T-helper 1 cell (primary cell): Measurements from ENCODE around the gene FRYL.
"Not testable (repeated sequence)": the region's sequence is repeated elsewhere in the genome, so short reads cannot be mapped to it uniquely, and the experiment has no call there.

Experiments
- DNase-seq, 5 donors: peaks; one replicate each; pipeline ENCODE4 v3.0.0-alpha.2; 2012 to 2020
- total RNA-seq, 4 donors: gene quantifications; one replicate each; lab custom pipeline; 2026; lab: John Stamatoyannopoulos, UW

Gene FRYL
- total RNA-seq, result 213 to 303 (median 249) reads per million in 4 donors

GRCh38 chr4:48779998-48780864, at the start of gene FRYL:
FRYL (minus strand) TSS chr4:48780279; CDS start chr4:48634410, 145,869 bp downstream.
- peak; percentile 96 to 99 (median 97) for DNase-seq

GRCh38 chr4:48827622-48828021, 47.5 kb upstream of the FRYL start:
- no peak for DNase-seq

DNA sequence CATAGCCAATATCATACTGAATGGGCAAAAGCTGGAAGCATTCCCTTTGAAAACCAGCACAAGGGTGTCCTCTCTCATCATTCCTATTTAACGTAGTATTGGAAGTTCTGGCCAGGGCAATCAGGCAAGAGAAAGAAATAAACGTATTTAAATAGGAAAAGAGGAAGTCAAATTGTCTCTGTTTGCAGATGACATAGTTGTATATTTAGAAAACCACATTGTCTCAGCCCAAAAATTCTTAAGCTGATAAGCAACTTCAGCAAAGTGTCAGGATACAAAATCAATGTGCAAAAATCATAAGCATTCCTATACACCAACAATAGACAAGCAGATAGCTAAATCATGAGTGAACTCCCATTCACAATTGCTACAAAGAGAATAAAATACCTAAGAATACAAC, 41.4 kb upstream of the FRYL start:
- not testable (repeated sequence) for DNase-seq

- no peak for DNase-seq
These were observed 36.9 kb upstream of the FRYL start for GRCh38 chr4:48816971-48817370.

DNA sequence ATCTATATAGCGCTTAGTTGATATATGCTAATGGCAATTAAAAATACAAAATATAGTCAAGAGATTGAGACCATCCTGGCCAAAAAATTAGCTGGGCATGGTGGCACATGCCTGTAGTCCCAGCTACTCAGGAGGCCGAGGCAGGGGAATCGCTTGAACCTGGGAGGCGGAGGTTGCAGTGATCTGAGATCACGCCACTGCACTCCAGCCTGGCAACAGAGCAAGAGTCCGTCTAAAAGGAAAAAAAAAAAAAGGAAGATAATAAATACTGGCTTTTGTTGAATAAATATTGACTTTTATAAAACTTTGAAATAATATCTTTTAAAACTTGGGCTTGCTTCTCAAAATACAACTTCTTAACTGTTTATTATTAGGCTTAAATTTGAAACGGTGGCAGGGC, 36.2 kb upstream of the FRYL start:
- not testable (repeated sequence) for DNase-seq

DNA sequence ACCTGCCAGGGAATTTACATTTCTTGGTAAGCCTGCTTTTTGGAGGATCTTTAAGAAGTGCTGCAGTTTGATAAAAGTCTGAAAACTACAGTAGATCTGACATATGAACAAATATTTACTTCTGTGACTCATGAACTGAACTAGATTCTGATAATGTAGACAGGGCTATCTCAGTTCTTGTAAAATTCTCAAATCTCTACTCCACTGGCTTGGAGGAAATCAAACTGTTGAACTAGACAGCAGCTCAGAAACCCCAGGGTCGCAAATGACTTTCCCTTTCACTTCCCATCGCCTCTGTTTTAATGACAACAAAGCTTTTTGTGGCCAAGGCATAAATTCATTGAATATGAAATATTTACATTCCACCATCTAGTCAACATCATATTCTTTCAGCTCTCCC, 35.4 kb upstream of the FRYL start:
- no peak for DNase-seq

- DNase-seq, result no peak
These were observed 33.9 kb upstream of the FRYL start for GRCh38 chr4:48813964-48814363.

DNA sequence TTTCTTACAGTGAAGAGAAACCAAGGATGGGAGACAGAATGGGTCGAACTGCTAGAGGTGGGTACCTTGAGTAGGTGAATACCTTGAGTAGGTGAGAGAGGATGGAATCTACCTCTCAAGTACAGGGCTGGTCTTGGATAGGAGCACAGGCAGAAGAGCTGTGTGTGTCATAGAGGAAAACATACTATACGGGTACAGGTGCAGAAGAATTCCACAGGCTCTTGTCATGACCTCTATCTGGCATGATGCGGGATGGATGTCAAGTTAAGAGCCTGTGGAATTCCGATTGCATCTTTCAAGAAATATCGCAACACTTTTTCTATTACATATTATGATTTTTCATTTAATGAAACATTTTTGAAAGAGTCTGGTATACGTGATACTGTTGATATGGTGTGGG, 32.8 kb upstream of the FRYL start:
- DNase-seq, result no peak

DNA sequence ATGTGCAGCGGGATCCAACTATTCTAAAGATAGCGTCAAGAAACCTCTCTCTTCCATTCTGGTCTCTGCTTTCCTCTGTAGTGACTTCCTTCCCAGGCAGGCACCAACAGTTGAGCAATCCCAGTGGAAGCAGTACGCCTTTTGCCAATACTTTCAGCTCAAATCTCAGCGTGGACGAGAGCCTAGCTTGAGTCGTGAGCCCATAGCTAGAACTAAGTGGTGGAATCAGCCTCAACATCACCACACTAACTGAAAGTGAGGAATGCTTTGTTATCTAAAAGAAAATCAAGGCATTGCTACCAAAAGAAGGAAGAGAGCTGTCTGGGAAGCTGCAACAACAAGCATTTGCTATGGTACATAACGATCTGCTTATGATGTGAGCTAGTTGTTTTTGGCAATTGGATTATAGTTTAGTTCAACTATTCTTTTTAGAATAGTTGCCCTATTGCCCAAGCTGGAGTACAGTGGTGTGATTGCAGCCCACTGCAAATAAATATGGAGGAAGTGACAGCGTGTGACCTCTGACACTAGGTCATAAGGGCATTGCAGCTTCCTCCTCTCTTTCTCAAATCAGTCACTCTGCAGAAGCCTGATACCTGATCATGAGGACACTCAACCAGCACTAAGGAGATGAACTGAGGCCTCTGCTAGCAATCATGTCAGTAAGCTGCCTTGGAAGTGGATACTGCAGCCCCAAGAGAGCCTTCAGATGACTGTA, 24.7 kb upstream of the FRYL start:
- DNase-seq, result no peak

GRCh38 chr4:48801016-48801715, 21.1 kb upstream of the FRYL start:
- no peak for DNase-seq

- not testable (repeated sequence) for DNase-seq
These were observed 20.1 kb upstream of the FRYL start for GRCh38 chr4:48800155-48800554.

DNA sequence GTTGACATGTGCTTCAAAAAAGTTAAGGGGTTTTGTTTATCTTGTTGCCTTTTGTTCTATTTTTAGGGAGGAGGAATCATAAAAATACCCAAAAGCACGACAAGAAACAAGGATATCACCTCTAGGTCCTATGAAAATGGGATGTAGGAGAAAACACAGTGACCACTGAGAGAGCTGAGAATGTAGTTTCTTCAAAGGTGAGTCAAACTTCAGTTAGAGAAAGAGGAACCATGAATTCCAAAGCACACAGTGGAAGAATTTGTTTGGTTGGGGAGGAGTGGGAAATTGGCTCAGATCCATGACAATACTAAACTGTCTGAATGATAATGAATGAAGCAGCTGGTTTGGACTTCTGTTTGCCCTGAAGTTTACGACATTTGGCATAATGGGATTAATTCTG, 19.1 kb upstream of the FRYL start:
- DNase-seq, result no peak

DNA sequence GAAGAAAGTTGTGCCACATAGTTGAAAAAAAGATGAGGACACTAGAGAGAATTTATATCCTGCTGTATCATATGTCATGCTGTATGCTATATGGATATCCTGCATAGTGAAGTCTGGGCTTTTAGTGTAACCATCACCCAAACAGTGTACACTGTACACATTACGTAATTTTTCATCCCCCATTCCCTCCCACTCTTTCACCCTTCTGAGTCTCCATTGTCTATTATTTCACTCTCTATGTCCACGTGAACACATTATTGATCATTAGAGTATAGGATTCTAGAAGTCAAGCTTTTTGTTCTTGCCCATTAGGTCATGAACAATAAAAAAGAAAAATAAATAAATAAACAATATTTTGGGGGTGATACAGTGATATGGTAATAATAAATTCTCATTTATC, 18.0 kb upstream of the FRYL start:
- no peak for DNase-seq

DNA sequence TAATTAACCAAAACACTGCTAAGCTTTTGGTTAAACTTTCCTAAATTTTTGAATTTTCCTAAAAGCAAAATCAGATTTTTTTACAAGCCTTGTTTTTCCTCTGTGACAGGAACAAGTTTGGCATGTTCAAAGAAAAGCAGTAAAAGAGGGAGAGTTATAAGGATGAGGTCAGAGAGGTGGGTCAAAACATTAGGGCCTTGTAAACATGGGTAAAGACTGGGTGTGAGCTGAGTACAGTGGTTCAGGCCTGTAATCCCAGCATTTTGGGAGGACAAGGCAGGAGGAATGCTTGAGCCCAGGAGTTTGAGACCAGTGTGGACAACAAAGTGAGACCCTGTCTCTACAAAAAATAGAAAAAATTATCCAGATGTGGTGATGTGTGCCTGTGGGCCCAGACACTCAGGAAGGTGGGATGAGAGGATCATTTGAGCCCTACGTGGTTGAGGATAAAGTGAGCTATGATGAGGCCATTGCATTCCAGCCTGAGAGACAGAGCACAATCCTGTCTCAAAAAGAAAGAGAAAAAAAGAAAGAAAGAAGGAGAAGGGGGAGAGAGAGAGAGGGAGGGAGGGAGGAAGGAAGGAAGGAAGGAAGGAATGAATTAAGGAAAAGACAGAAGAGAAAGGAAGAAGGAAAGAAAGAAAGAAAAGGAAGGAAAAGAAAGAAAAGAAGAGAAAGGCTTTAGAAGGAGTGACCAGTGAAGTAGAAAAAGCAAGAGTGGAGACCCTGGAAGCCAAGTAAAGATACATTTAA, 17.0 kb upstream of the FRYL start:
- no peak for DNase-seq

- DNase-seq, result no peak
These were observed 16.3 kb upstream of the FRYL start for GRCh38 chr4:48796191-48796926.

DNA sequence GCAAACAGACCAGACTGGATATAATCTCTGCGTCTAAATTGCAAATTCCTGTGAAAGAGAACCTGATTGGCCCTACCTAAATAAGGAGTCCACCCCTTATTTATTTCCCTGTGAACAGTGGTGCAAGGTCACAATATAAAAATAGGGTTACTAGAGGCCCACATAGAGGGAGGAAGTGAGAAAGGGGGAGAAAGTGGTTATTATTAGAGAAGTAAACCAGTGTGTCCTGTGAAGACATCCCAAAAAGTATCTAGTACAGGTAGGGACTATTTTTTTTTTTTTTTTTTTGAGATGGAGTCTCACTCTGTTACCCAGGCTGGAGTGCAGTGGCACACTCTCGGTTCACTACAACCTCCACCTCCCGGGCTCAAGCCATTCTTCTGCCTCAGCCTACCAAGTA, 15.0 kb upstream of the FRYL start:
- DNase-seq, result no peak

DNA sequence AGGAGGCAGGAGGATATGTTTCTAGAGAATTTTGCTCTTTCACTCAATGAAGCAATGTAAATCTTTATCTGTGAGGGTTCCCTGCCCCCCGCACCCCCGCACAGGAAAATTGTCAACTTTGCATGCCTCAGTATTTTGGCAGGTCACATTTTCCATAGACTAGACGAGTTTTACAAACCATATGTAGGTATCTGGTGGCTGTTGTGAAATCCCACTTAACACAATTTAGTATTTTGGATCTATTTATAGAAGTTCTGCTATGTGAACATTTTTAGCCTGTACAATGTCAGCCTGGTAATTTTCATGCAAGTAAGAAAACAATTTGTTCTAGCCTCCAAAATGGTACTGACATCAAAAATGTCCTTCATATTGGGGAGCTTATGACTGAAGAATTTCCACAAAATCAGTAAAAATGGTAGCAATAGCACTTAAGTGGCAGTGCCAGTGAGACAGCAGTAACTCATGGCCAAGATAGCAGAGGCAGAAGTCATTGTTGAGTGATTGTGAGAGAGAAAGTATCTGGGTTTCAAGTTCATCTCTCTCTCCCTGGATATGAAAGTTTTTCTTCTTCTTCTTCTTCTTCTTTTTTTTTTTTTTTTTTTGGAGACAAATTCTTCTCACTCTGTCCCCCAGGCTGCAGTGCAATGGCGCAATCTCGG, 12.4 kb upstream of the FRYL start:
- no peak for DNase-seq

DNA sequence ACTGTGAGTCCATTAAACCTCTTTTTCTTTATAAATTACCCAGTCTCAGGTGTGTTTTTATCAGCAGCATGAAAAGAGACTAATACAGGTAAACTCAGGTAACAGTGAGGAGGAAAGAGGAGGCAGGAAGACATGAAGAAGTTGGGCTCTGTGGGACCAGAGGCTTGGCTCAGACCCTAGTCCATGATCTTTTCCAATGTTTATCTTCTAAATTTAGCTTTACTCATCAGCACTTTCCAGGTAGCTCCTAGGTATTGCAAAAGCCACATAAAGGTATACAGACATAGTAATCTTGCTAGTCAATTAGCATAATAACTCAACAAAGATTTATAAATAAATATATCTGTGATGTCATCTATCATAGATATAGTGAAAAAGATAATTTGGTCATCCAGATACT, 11.2 kb upstream of the FRYL start:
- DNase-seq, result no peak

DNA sequence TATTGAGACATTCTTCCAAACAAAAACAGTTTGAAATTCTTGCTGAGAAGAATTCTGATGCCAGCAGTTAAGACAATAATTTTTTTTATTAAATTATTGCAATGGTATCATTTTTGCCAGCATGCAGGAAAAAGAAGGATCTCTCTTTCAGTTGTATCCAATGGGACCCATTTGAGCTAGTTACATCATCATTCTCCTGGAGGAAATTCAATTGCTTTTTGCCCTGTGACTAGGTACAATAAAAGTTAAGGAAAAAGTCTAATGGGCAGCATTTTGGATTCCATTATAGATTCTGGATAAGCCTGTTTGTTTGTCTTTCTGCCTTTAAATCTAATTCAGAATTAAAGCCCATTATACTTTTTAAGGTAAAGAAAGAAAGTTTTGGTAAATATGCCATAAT, 10.5 kb upstream of the FRYL start:
- no peak for DNase-seq

DNA sequence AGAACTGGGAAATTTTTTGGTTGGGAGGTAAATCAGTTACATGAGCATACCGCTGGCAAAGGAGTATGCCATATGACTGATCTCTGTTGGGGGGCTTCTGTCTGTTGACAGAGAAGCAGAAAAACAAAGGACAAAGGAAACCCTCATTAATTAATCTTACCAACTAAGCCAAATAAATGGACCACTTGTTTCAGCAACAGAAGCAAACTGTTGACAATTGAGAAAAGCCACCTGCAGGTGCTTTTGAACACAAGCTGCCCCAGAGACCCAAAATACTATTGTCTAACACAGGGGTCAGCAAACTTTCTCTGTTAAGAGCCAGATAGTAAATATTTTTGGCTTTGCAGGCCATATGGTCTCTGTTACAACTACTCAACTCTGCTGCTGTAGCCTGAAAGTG, 7.0 kb upstream of the FRYL start:
- DNase-seq, result no peak

DNA sequence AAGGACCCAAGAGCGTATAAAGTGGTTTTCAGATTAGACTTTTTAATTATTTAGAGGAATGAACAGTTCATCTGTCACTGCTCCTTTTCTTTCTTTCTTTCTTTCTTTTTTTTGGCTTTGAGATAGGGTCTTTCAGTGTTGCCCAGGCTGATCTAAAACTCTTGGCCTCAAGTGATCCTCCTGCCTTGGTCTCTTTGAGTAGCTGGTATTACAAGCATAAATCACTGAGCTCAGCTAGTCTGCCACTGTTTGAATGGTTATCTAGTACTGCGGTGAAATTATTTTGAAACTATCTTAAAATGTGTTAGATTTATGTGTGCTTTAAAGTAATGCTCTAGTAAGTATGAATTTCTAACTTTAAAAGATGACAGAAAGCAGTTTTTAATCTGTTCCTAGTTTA, 6.5 kb upstream of the FRYL start:
- DNase-seq, result no peak
